ENCODE measurements around the gene TMEM191C.
"Not testable (repeated sequence)": the region's sequence is repeated elsewhere in the genome, so short reads cannot be mapped to it uniquely, and the experiment has no call there.

Gene TMEM191C

GRCh38 chr22:21473664-21474063, 6.5 kb downstream of the TMEM191C start:
- DNase-seq = not testable (repeated sequence)

- DNase-seq = not testable (repeated sequence)
These were observed 16.9 kb downstream of the TMEM191C start for GRCh38 chr22:21484039-21484438.

GRCh38 chr22:21487723-21488122, 20.5 kb downstream of the TMEM191C start:
- not testable (repeated sequence) for DNase-seq

- DNase-seq = not testable (repeated sequence)
These were observed 22.0 kb downstream of the TMEM191C start for GRCh38 chr22:21489149-21489680.

- DNase-seq = not testable (repeated sequence)
These were observed 23.4 kb downstream of the TMEM191C start for GRCh38 chr22:21490556-21490955.

GRCh38 chr22:21492271-21492670, 25.1 kb downstream of the TMEM191C start:
- not testable (repeated sequence) for DNase-seq

- DNase-seq = not testable (repeated sequence)
These were observed 26.9 kb downstream of the TMEM191C start for GRCh38 chr22:21493789-21494782.

GRCh38 chr22:21497984-21498383, 30.8 kb downstream of the TMEM191C start:
- not testable (repeated sequence) for DNase-seq

- DNase-seq = not testable (repeated sequence)
These were observed 31.3 kb downstream of the TMEM191C start for GRCh38 chr22:21498489-21498888.

- not testable (repeated sequence) for DNase-seq
These were observed 32.7 kb downstream of the TMEM191C start for GRCh38 chr22:21499623-21500506.

GRCh38 chr22:21510397-21510796, 43.2 kb downstream of the TMEM191C start:
- not testable (repeated sequence) for DNase-seq

- DNase-seq = not testable (repeated sequence)
These were observed 44.8 kb downstream of the TMEM191C start for GRCh38 chr22:21512022-21512421.

GRCh38 chr22:21514117-21514516, 46.9 kb downstream of the TMEM191C start:
- DNase-seq = not testable (repeated sequence)

GRCh38 chr22:21515234-21515633, 48.0 kb downstream of the TMEM191C start:
- not testable (repeated sequence) for DNase-seq

GRCh38 chr22:21516522-21516921, 49.3 kb downstream of the TMEM191C start:
- not testable (repeated sequence) for DNase-seq

GRCh38 chr22:21516970-21517764, 50.0 kb downstream of the TMEM191C start:
- DNase-seq = not testable (repeated sequence)

Data from effector CD4-positive, alpha-beta T cell (primary cell).